HepG2 (cell line): ENCODE measurements around the gene PSEN1. TPM values are rescaled to one million over a fixed set of nuclear protein-coding genes. Genes with fewer than 3 reads are reported as not detected.

Source experiments
- CENPX ChIP-seq: sonication (generic); formaldehyde crosslinking; IDR thresholded peaks from 2 replicates; pipeline ENCODE4 v1.9.0; 2021; ENCODE audit warnings: mild to moderate bottlenecking, missing genetic modification reagents, moderate library complexity
- KLF6 ChIP-seq: IDR thresholded peaks from 2 replicates; pipeline ENCODE4 v1.8.0; 2016; ENCODE audit warnings: missing biosample characterization, missing genetic modification reagents
- RBAK ChIP-seq: sonication (generic); formaldehyde crosslinking; IDR thresholded peaks from 2 replicates; pipeline ENCODE4 v1.5.1; 2020; ENCODE audit warnings: mild to moderate bottlenecking, missing genetic modification reagents
- RFX5 ChIP-seq: IDR thresholded peaks from 2 replicates; pipeline ENCODE4 v1.6.1; 2011; ENCODE audit warnings: low read depth, low read length, improper control_type of control experiment
- RFXAP ChIP-seq: sonication (generic); formaldehyde crosslinking; IDR thresholded peaks from 2 replicates; pipeline ENCODE4 v1.4.0; 2020; ENCODE audit warnings: missing genetic modification reagents, borderline replicate concordance
- ZFP1 ChIP-seq: IDR thresholded peaks from 2 replicates; pipeline ENCODE4 v1.6.1; 2016
- ZKSCAN5 ChIP-seq: sonication (generic); formaldehyde crosslinking; IDR thresholded peaks from 2 replicates; pipeline ENCODE4 v1.5.1; 2020; ENCODE audit warnings: mild to moderate bottlenecking, missing genetic modification reagents
- ZNF33B ChIP-seq: sonication (generic); formaldehyde crosslinking; IDR thresholded peaks from 2 replicates; pipeline ENCODE4 v1.5.1; 2020; ENCODE audit warnings: mild to moderate bottlenecking, missing genetic modification reagents
- ZNF382 ChIP-seq: sonication (generic); formaldehyde crosslinking; IDR thresholded peaks from 2 replicates; pipeline ENCODE4 v1.5.0; 2020; ENCODE audit warnings: missing genetic modification reagents, mild to moderate bottlenecking, borderline replicate concordance
- ZNF567 ChIP-seq: sonication (generic); formaldehyde crosslinking; IDR thresholded peaks from 2 replicates; pipeline ENCODE4 v1.8.1; 2023; ENCODE audit warnings: mild to moderate bottlenecking, missing genetic modification reagents, borderline replicate concordance
- ZNF569 ChIP-seq: sonication (generic); formaldehyde crosslinking; IDR thresholded peaks from 2 replicates; pipeline ENCODE4 v1.5.0; 2020; ENCODE audit warnings: mild to moderate bottlenecking, missing genetic modification reagents, moderate library complexity, borderline replicate concordance
- ZNF660 ChIP-seq: sonication (generic); formaldehyde crosslinking; IDR thresholded peaks from 2 replicates; pipeline ENCODE4 v1.5.1; 2020; ENCODE audit warnings: mild to moderate bottlenecking, low read depth, missing genetic modification reagents, borderline replicate concordance
- polyA plus RNA-seq, 8 experiments: library from polyadenylated mRNA; depleted of rRNA in 3 of 8; stranded (reverse) in 7 of 8; unstranded in 1 of 8; fragments of >200 nt; fragmentation: Illumina TruSeq in 4 of 8; extraction: Trizol in 4 of 8; gene quantifications; 2 replicates each; pipeline versions ENCODE4 v1.2.1 to v1.2.3, GENCODE V29; 2011 to 2016; ENCODE audit warnings: low read depth in 4 of 8, missing spikeins in 1 of 8, mixed read lengths in 1 of 8; ENCODE audit not compliant: insufficient read depth in 1 of 8
- total RNA-seq, 5 experiments: library from RNA; depleted of rRNA; stranded (reverse); fragments of >200 nt; fragmentation: Illumina TruSeq; extraction: Trizol; gene quantifications; 2 replicates each; pipeline ENCODE4 v1.2.3, GENCODE V29; 2016; ENCODE audit warnings: low read depth in 1 of 5
- TF ChIP-seq, protein P1 (sequence below): sonication (generic); formaldehyde crosslinking; IDR thresholded peaks from 2 replicates; pipeline ENCODE4 v1.4.0; 2020; ENCODE audit warnings: mild to moderate bottlenecking, missing genetic modification reagents
- TF ChIP-seq, protein P2 (sequence below): sonication (generic); formaldehyde crosslinking; IDR thresholded peaks from 2 replicates; pipeline ENCODE4 v1.5.1; 2020; ENCODE audit warnings: mild to moderate bottlenecking, moderate library complexity, missing genetic modification reagents
- TF ChIP-seq, protein P3 (sequence below): sonication (generic); formaldehyde crosslinking; IDR thresholded peaks from 2 replicates; pipeline ENCODE4 v1.4.0; 2020; ENCODE audit warnings: mild to moderate bottlenecking, missing genetic modification reagents
- TF ChIP-seq, protein P4 (sequence below): sonication (generic); formaldehyde crosslinking; IDR thresholded peaks from 2 replicates; pipeline ENCODE4 v1.4.0; 2020; ENCODE audit warnings: missing genetic modification reagents
- TF ChIP-seq, protein P5 (sequence below): sonication (generic); formaldehyde crosslinking; IDR thresholded peaks from 2 replicates; pipeline ENCODE4 v1.4.0; 2020; ENCODE audit warnings: mild to moderate bottlenecking, missing genetic modification reagents

Gene PSEN1
- total and polyA plus RNA-seq, 2 of the 13 experiments (the other 11 are each of a cell fraction or from before 2014, with no cell fraction given) = 12.5 to 26.6 TPM

DNA sequence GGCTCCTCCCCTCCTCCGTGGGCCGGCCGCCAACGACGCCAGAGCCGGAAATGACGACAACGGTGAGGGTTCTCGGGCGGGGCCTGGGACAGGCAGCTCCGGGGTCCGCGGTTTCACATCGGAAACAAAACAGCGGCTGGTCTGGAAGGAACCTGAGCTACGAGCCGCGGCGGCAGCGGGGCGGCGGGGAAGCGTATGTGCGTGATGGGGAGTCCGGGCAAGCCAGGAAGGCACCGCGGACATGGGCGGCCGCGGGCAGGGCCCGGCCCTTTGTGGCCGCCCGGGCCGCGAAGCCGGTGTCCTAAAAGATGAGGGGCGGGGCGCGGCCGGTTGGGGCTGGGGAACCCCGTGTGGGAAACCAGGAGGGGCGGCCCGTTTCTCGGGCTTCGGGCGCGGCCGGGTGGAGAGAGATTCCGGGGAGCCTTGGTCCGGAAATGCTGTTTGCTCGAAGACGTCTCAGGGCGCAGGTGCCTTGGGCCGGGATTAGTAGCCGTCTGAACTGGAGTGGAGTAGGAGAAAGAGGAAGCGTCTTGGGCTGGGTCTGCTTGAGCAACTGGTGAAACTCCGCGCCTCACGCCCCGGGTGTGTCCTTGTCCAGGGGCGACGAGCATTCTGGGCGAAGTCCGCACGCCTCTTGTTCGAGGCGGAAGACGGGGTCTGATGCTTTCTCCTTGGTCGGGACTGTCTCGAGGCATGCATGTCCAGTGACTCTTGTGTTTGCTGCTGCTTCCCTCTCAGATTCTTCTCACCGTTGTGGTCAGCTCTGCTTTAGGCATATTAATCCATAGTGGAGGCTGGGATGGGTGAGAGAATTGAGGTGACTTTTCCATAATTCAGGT is at the start of gene PSEN1 (continued):
- TF ChIP-seq, protein P1, sequence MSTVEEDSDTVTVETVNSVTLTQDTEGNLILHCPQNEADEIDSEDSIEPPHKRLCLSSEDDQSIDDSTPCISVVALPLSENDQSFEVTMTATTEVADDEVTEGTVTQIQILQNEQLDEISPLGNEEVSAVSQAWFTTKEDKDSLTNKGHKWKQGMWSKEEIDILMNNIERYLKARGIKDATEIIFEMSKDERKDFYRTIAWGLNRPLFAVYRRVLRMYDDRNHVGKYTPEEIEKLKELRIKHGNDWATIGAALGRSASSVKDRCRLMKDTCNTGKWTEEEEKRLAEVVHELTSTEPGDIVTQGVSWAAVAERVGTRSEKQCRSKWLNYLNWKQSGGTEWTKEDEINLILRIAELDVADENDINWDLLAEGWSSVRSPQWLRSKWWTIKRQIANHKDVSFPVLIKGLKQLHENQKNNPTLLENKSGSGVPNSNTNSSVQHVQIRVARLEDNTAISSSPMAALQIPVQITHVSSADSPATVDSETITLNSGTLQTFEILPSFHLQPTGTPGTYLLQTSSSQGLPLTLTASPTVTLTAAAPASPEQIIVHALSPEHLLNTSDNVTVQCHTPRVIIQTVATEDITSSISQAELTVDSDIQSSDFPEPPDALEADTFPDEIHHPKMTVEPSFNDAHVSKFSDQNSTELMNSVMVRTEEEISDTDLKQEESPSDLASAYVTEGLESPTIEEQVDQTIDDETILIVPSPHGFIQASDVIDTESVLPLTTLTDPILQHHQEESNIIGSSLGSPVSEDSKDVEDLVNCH = no peak
- TF ChIP-seq ZKSCAN5 (CRISPR knock-in tag) (no peak), ZFP1 (CRISPR knock-in tag) (no peak), RFX5 (no peak), CENPX (CRISPR knock-in tag) (no peak), RFXAP (CRISPR knock-in tag) (peak; percentile 61; the same call in 1 of the 2 replicates), KLF6 (CRISPR knock-in tag) (no peak), ZNF382 (no peak), ZNF33B (CRISPR knock-in tag) (no peak), ZNF567 (CRISPR knock-in tag) (no peak), RBAK (CRISPR knock-in tag) (no peak), ZNF660 (no peak), ZNF569 (CRISPR knock-in tag) (no peak)
- TF ChIP-seq, protein P2, sequence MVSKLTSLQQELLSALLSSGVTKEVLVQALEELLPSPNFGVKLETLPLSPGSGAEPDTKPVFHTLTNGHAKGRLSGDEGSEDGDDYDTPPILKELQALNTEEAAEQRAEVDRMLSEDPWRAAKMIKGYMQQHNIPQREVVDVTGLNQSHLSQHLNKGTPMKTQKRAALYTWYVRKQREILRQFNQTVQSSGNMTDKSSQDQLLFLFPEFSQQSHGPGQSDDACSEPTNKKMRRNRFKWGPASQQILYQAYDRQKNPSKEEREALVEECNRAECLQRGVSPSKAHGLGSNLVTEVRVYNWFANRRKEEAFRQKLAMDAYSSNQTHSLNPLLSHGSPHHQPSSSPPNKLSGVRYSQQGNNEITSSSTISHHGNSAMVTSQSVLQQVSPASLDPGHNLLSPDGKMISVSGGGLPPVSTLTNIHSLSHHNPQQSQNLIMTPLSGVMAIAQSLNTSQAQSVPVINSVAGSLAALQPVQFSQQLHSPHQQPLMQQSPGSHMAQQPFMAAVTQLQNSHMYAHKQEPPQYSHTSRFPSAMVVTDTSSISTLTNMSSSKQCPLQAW (CRISPR knock-in tag) = peak; percentile 73; the same call in 1 of the 2 replicates
- TF ChIP-seq, protein P3, sequence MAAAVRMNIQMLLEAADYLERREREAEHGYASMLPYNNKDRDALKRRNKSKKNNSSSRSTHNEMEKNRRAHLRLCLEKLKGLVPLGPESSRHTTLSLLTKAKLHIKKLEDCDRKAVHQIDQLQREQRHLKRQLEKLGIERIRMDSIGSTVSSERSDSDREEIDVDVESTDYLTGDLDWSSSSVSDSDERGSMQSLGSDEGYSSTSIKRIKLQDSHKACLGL (CRISPR knock-in tag) = no peak
- TF ChIP-seq, protein P4, sequence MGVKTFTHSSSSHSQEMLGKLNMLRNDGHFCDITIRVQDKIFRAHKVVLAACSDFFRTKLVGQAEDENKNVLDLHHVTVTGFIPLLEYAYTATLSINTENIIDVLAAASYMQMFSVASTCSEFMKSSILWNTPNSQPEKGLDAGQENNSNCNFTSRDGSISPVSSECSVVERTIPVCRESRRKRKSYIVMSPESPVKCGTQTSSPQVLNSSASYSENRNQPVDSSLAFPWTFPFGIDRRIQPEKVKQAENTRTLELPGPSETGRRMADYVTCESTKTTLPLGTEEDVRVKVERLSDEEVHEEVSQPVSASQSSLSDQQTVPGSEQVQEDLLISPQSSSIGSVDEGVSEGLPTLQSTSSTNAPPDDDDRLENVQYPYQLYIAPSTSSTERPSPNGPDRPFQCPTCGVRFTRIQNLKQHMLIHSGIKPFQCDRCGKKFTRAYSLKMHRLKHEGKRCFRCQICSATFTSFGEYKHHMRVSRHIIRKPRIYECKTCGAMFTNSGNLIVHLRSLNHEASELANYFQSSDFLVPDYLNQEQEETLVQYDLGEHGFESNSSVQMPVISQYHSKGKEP (CRISPR knock-in tag) = no peak
- TF ChIP-seq, protein P5, sequence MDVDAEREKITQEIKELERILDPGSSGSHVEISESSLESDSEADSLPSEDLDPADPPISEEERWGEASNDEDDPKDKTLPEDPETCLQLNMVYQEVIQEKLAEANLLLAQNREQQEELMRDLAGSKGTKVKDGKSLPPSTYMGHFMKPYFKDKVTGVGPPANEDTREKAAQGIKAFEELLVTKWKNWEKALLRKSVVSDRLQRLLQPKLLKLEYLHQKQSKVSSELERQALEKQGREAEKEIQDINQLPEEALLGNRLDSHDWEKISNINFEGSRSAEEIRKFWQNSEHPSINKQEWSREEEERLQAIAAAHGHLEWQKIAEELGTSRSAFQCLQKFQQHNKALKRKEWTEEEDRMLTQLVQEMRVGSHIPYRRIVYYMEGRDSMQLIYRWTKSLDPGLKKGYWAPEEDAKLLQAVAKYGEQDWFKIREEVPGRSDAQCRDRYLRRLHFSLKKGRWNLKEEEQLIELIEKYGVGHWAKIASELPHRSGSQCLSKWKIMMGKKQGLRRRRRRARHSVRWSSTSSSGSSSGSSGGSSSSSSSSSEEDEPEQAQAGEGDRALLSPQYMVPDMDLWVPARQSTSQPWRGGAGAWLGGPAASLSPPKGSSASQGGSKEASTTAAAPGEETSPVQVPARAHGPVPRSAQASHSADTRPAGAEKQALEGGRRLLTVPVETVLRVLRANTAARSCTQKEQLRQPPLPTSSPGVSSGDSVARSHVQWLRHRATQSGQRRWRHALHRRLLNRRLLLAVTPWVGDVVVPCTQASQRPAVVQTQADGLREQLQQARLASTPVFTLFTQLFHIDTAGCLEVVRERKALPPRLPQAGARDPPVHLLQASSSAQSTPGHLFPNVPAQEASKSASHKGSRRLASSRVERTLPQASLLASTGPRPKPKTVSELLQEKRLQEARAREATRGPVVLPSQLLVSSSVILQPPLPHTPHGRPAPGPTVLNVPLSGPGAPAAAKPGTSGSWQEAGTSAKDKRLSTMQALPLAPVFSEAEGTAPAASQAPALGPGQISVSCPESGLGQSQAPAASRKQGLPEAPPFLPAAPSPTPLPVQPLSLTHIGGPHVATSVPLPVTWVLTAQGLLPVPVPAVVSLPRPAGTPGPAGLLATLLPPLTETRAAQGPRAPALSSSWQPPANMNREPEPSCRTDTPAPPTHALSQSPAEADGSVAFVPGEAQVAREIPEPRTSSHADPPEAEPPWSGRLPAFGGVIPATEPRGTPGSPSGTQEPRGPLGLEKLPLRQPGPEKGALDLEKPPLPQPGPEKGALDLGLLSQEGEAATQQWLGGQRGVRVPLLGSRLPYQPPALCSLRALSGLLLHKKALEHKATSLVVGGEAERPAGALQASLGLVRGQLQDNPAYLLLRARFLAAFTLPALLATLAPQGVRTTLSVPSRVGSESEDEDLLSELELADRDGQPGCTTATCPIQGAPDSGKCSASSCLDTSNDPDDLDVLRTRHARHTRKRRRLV = no peak
